HTERT RPE-1 (cell line): ENCODE results near the gene ZFP1.
"Not testable (repeated sequence)": the region's sequence is repeated elsewhere in the genome, so short reads cannot be mapped to it uniquely, and the experiment has no call there.

ENCODE experiments used
- in situ Hi-C: fragments of 300-500 bp; cut with MboI; formaldehyde crosslinking; loops from 4 replicates; pipeline ENCODE4 v1.14.3; 2020; ENCODE audit warnings: low sequenced_read_pairs

Gene ZFP1

DNA sequence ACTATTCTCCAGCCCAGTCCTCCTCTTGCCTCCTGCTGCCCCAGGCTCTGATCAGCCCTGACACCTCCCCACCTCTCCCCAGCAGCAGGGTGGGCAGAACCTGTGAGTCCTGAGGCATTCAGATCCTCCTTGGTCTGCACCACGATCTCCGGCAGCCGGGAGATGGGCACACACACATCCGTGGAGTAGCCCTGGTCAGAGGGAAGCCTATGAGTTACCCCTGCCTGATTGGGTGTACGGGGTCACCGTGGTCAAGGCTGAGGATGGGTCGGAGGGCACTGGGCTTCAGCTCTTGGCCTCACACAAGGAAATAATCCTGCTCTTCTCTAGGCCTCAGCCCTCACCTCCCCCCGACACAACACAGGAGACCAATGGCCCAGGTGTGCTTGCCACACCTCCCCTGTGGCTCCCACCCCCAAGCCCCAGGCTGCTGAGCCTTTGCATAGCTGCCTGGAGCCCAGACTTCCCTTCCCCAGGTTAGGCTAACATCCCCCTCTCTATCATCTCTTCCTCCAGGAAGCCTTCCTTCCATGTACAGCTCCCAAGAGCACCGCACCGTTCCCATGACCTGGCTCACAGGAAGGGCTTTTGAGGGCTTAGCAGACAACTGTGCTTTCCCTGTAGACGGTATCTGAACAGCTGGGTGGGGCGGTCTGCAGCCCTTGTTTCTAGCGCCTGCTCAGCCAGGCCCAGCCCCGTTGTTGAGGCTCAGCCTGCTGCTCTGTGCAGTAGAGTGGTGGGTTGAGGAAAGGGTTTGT, 35.4 kb upstream of the ZFP1 start:
- in situ Hi-C loops: no loop called here

DNA sequence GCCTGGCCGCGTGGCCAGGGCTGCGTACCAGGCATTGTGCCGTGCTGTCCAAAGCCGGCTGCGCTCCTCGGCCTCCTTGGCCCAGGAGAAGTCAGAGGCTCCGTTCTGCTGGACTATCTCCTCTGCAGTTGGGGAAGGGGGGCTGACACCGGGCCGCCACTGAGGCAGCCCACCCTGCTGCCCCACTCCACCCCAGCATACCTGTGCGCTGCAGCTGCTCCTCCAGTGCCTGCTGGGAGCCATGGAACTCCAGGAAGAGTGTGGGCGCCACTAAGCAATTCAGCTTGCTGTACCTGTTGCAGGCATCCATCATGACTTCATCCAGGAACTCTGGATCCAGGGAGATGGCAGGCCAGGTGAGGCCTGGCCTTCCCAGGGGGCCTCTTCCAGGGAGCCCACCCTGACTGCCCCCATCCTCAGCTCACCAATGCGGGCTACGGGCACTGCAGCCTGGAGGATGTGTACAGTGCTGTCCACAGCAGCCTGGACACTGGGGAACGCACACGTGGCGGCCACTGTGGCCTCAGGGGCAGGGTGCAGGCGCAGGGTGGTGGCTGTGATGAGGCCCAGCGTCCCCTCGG, 34.7 kb upstream of the ZFP1 start:
- in situ Hi-C loops: no loop called here

DNA sequence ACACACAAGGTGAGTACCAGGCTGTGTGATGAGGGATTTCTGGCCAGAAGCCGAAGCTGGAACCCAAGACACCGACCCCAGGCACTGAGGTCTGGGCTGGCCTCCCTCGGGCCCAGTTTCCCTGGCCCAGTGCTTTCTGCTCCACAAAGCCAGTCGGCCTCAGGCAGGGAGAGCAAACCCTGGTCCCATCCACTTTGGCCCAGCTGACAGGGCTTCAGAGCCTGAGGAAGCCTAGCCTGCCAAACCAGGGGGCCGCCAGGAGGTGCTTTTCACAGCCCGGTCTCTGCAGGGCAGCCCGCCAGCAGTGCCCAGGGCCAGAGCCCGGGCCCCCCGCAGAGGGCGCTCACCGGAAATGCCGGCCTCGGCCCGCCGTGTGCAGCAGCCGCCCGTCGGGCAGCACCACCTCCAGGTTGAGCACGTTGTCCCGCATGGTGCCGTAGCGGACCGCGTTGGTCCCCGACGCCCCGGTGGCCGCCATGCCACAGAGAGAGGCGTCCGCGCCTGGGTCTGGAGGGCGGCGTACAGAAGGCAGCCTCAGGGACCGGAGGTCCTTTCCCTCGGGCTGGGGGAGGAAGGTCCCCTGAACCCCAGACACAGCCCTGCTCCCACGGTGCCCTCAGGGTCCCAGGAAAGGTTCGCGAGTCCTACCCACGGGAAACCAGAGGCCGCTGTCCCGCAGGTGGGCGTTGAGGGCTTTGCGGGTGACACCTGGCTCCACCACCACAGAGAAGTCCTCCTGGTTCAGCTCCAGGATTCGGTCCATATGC, 34.0 kb upstream of the ZFP1 start:
- in situ Hi-C loops: no loop called here

DNA sequence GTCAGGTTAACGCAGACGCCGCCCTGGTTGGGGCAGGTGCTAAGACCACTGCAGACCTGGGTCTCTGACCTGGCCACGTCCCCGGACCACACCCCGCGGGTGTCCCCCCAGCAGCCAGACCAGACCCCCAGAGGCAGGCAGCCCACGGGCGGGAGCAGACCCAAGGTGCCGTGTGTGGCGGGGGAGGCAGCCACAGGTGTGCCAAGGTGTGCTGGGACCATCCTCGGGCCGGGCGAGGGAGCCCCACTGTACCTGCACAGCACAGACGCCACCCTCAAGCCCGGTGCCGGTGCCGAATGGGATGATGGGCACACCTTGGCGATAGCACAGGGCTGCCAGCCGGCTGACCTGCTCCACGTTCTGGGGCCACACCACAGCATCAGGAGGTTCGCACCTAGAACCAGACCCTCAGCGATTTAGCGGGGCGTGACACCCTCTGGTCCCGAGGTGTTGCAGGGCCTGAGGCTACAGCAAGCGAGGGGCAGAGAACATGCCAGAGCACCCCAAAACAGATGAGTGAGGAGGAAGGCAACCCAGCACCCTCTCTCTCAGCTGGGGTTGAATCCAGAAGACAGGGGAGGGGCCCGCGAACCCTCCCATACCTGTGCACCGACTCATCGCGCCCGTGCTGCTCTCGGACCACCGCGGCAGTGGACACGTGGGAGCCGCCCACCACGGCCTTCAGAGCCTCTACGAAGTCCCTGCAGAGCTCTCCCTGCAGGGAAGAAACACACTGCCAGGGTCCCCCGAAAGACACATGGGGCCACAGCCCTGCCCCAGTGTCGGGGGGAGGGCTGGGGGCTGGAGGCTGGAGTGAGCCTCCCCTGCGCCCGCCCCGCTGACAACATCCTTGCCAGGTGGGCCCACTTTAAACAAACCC, 33.1 kb upstream of the ZFP1 start:
- in situ Hi-C loops: no loop called here

DNA sequence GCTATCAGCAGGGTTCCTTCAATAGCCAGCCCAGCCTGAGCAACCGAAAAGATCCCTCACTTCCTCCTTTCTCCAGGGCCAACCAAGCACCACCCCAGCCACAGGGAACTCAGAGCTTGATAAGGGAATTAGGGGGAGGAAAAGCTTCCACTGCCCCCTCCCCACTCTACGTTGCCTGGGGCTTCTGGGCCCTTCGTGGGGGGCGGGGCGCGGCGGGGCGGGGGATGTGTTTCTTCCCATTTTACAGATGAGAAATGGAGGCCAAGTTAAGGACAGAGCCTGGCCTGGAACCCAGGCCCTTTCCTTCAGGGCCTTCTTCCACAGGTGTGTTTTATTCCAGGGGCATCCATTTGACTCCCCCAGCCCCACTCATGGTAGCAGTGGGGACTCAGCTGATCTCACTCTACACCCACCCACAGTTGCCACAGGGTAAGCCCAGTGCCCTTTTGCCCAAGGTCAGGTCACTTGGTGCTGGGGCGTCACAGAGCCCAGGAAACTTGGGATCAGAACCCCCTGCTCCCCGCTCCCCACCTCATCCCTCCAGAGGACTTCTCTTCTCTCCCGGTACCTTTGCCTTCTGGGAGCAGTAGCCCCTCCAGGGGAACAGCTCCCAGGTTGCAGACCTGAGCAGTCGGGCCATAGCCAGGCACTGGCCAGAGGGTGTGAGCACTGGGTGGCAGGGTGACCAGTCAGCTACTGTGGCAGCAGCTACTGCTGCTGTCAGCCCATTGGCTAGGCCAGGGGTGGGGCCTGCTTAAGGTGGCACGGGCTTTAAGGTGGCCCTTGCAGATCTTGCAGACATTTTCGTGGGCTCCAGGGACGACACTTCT, 32.0 kb upstream of the ZFP1 start, which contains the start of gene LDHD:
Gene LDHD (minus strand): TSS at position 700 of the 830 bp plus-strand sequence. CDS start 60 bp downstream, at position 640.
- in situ Hi-C loops: no loop called here

DNA sequence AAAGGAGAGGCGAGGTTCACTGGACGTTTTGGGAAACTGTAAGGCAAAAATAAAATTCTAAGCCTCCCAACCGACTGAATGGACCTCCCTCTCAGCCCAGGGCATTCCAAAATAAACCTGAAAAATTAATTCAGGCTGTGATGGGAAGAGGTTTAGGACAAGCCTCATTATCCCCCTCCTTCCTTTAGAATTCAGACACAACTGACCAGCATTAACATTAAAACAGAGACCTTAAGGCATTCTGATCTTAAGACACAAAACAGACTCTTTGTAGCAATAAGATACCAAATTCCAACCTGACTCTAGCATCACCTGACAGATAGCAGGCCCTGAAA, 31.4 kb upstream of the ZFP1 start:
- in situ Hi-C loops: no loop called here

DNA sequence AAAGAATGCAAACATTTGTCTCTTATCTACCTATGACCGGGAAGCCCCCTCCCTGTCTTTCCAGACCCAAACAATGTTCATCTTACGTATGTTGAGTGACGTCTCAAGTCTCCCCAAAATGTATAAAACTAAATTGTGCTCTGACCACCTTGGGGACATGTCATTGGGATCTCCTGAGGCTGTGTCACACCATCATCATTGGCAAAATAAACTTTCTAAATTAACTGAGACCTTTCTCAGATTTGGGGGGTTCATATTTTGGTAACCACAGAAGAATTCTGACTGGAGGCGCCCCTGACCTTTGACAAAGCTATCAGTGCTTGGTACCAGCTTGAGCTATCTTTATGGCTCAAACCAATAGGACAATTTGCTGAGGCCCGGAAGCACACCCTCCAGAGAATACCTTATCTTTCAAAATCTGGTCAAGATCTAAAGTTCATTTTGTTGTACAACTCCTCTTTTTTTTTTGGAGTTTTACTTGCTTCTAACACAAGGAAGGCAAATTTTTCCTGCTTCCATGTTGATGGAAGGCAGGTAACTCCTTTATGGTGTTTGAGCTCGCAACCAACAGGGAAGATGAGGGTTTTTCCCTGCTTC, 29.3 kb upstream of the ZFP1 start:
- in situ Hi-C loops: no loop called here

DNA sequence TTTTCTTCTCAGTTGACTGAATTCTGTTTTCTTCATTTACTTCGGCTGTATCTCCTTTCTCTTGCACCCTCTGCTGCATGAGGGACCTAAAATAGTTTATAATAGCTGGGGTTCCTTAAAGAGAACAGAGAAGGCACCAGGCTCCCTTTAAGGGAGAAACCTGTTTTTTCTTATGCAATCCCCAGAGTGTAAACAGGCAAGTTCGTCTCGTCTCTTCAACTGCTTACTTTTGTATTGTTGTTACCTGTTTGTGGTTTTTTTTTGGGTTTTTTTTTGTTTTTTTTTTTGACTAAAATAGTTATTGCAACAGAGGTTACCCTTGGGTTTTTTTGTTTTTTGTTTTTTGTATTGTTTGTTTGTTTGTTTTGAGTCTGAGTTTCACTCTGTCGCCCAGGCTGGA, 28.1 kb upstream of the ZFP1 start:
- in situ Hi-C loops: no loop called here

DNA sequence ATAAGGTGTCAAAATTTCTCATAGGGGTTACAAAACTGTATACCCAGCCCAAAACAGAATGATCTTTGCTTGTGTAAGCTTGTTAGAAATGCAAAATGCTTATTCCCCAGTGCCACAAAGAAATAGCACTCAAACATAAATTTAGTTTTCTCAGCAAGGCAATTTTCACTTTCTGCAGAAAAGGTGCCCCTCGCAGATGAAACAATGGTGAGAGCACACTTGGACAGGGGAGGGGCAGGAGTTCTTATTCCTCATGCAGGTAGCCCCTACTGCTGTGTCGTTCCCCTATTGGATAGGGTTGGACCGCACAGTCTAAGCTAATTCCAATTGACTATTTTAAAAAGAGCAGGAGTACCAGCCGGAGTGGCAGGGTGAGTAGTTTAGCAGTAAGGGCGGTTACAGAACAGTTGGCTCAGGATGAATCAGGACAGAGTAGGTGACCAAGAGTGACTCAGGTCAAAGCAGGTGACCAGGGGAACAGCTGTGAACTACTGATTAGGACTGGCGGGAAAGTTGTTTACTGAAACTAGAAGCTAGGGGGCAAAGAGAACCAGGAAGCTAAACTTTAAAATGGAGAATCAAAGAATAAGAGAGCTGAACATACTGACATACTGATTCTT, 26.3 kb upstream of the ZFP1 start:
- in situ Hi-C loops: no loop called here

DNA sequence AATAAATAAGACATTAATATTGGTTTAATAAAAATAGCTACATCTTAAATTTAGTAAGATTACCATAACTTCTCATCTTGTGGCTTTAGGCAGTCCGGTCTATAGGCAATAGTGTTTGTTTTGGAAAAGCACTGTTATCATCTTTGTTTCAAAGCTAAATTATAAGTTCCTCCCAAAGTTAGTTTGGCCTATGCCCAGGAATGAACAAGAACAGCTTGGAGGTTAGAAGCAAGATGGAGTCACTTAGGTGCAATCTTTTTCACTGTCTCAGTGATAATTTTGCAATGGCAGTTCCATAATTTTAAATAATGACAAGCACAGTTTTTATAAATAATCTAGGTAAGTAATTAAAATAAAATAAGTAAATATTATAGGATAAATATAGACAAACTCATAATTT, 25.7 kb upstream of the ZFP1 start:
- in situ Hi-C loops: no loop called here

DNA sequence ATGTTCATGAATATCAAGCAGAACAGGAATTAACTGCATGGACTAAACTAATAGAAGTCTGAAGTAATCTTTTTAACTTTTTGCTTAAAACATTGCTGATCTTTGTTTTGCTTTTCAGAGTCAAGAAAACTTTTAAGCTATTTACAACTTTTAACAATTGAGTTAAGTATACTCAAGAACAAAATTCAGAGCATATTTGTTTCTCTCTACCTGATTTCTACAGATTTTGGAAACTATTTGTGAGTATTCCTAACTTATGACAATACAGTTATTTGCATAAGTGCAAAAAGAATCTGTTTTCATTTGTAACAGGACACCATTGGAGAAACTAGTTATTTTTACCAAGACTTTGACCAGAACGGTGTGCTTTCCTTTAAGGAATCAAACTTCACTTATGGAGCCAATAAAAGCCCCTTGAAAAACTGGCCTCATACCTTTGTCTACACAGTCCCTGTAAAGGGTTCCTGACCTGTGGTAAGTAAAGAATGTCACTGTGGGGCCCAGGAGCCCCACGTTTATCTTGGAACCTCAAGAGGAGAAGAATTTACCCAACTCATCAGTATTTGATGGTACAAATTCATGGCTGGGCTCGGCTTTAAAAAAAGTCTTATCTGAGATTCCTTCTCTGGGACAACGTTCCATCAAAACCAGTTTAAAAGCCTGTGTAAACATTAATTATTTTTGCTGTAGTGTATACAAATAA, 20.5 kb upstream of the ZFP1 start:
- in situ Hi-C loops: no loop called here

DNA sequence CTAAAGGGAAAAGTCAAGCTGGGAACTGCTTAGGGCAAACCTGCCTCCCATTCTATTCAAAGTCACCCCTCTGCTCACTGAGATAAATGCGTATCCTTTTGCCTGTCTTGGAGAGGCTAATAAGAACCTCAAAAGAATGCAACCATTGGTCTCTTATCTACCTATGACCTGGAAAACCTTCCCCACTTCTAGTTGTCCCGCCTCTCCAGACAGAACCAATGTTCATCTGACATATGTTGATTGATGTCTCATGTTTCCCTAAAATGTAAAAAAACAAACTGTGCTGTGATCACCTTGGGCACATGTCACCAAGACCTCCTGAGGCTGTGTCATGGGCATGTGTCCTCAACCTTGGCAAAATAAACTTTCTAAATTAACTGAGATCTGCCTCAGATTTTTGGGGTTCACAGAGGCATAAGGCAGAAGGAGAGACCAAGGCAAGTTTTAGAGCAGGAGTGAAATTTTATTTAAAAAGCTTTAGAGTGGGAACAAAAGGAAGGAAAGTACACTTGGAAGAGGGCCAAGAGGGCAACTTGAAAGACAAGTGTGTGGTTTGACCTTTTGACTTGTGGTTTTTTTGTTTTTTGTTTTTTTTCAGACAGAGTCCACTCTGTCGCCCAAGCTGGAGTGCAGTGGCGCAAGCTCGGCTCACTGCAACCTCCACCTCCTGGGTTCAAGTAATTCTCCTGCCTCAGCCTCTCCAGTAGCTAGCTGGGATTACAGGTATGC, 18.7 kb upstream of the ZFP1 start:
- in situ Hi-C loops: not testable (repeated sequence)

DNA sequence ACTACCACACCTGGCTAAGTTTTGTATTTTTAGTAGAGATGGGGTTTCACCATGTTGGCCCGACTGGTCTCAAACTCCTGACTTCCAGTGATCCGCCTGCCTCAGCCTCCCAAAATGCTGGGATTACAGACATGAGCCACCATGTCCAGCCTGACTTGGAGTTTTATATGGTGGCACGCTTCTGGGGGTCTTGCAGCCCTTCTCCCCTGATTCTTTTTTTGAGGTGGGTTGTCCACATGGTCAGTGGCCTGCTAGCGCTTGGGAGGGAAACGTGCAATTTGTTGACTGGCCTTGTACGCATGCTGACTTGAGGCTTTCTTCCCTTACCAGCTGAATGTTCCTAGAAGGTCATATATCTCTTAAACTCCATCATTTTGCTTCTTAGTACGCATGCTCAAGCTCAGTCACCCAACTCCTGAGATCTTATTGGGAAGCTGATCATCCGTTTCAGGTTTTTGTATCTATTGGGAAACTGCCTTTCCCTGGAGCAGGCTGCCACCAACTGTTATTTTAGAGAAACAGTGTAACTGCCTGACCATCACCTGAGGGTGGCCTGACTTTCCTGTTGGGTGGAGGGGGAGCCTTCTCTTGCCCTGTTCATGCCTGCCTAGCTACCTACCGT, 18.1 kb upstream of the ZFP1 start:
- in situ Hi-C loops: no loop called here

DNA sequence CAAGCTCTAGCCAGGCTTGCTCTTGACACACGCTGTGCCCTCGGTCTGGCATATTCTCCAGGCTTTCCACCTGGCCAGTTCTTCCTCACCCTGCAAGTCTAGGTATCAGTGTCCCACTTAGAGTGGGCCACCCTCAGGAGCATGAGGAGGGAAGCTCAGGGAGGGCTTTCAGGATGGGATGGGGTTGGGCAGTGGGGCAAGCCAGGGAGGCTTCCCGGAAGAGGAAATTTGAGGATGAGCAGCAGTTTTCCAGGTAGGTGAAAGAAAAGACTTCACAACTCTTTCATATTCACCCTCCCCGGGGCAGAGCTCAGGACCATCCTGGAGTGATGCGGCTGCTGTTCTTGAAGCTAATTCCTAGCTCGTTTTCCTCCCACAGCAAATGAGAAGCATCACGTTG, 17.2 kb upstream of the ZFP1 start:
- in situ Hi-C loops: no loop called here

DNA sequence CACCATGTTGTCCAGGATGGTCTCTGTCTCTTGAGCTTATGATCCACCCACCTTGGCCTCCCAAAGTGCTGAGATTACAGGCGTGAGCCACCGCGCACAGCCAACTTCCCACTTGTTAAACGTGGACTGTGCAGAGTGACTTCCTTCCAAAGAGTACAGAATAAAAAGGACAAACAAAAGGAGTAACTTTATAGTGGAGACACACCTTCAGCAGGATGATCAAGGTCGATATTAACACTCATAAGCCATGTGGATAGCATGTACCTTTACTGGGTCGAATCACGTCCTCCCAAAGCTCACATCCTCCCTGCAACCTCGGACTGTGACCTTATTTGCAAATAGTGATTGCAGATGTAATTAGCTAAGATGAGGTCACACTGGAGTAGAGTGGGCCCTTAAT, 10.1 kb upstream of the ZFP1 start:
- in situ Hi-C loops: no loop called here

DNA sequence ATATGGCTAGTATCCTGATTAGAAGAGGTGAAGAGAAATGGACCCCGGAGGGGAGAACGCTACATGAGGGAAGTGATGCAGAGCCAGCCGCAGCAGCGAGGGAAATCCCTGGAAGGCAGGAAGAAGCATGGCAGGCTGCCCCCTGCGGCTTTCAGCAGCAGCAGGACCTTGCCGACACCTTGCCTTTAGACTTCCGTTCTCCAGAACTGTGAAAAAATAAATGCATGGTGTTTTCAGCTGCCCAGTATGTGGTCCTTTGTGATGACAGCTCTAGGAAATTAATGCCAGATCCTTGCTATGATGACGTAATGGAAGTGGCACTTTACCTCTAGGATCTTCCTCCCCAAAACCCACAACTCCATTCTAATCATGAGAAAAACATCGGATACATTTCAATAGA, 9.7 kb upstream of the ZFP1 start:
- in situ Hi-C loops: no loop called here

DNA sequence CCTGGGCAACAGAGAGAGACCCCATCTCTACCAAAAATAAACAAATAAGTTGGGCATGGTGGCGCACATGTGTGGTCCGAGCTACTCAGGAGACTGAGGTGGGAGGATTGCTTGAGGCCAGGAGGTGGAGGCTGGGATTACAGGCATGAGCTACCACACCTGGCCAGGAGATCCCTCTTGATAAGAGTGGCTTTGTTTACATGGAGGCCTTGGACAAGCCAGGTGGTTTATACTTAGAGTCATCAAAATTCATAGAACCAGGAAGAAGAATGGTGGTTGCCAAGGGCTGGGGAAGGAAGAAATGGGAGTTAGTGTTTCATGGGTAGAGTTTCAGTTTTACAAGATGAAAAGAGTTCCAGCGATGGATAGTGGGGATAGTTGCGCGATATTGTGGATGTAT, 8.8 kb upstream of the ZFP1 start:
- in situ Hi-C loops: no loop called here

DNA sequence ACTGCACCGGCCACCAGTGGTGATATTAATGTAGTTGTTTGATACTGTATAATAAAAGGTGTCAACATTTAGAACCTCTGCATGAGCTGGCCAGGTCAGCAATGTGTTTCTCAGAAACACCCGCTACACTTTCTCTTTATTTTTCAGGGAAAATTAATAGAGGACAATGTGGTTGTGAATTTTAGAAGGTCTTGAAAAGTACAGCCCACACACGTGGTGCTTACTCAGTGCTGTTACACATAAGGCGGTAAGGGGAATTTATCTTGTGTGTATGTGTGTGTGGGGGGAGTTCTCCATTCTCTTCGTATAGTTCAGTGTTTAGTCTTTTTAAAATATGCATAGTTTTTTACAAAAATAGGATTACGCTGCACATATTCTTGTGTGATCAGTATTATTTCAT, 4.4 kb upstream of the ZFP1 start:
- in situ Hi-C loops: no loop called here
